Lower lobe of right lung (tissue), 2 donors: Measurements from ENCODE around the gene LRRC61. TPM values are rescaled to one million over a fixed set of nuclear protein-coding genes. Genes with fewer than 3 reads are reported as not detected.

Experiments used
- ATAC-seq, 2 donors: fragments of 200-7000 bp; cut with Tn5 transposase; one replicate each; pipeline ENCODE4 v1.9.1; 2020 to 2022; ENCODE audit warnings: mild to moderate bottlenecking in 2 of 2, moderate library complexity in 2 of 2
- DNase-seq: peaks from one replicate; pipeline ENCODE4 v3.0.0-alpha.2; 2020
- H3K27ac ChIP-seq: fragments of 200-600 bp; one replicate; pipeline ENCODE4 v1.8.0; 2022
- H3K27me3 ChIP-seq: fragments of 200-600 bp; one replicate; pipeline ENCODE4 v1.8.0; 2022; ENCODE audit warnings: low read depth
- H3K36me3 ChIP-seq: fragments of 200-600 bp; one replicate; pipeline ENCODE4 v1.8.0; 2022; ENCODE audit warnings: mild to moderate bottlenecking
- H3K4me1 ChIP-seq: fragments of 200-600 bp; one replicate; pipeline ENCODE4 v1.8.0; 2022
- H3K4me3 ChIP-seq: fragments of 200-600 bp; one replicate; pipeline ENCODE4 v1.8.0; 2022; ENCODE audit warnings: mild to moderate bottlenecking
- H3K9me3 ChIP-seq: fragments of 200-600 bp; one replicate; pipeline ENCODE4 v1.8.0; 2022
- intact Hi-C: fragments of 100-400 bp; cut with DNase I; formaldehyde crosslinking; loops from one replicate; pipeline ENCODE4 v1.11.0; 2022
- total RNA-seq: library from RNA; stranded (reverse); fragmentation: NEBNext Ultra II Directional; extraction: Animal tissue kit (Norgen Biotek cat#: 25700); gene quantifications from one replicate; pipeline ENCODE4 v1.2.1, GENCODE V29; 2021
- TF ChIP-seq, protein P1 (sequence below): fragments of 200-600 bp; IDR thresholded peaks from one replicate; pipeline ENCODE4 v1.8.0; 2022; ENCODE audit warnings: antibody characterized with exemption, mild to moderate bottlenecking
- donor health status: DM: no; HTN: yes; CAD: no; lungs with severe emphysema.

LRRC61 gene
- total RNA-seq, 1 donor from 2014 or later, result 16.2 TPM

- H3K4me3 ChIP-seq, result no peak overlapping the region
- H3K36me3 ChIP-seq, result no peaks in the 10 kb centered on the region
- H3K27ac ChIP-seq, result no peak overlapping the region
- DNase-seq, result no peak
- no peak for ATAC-seq
- H3K4me1 ChIP-seq, result peaks cover 26% of the 10 kb centered on the region
- TF ChIP-seq, protein P1, sequence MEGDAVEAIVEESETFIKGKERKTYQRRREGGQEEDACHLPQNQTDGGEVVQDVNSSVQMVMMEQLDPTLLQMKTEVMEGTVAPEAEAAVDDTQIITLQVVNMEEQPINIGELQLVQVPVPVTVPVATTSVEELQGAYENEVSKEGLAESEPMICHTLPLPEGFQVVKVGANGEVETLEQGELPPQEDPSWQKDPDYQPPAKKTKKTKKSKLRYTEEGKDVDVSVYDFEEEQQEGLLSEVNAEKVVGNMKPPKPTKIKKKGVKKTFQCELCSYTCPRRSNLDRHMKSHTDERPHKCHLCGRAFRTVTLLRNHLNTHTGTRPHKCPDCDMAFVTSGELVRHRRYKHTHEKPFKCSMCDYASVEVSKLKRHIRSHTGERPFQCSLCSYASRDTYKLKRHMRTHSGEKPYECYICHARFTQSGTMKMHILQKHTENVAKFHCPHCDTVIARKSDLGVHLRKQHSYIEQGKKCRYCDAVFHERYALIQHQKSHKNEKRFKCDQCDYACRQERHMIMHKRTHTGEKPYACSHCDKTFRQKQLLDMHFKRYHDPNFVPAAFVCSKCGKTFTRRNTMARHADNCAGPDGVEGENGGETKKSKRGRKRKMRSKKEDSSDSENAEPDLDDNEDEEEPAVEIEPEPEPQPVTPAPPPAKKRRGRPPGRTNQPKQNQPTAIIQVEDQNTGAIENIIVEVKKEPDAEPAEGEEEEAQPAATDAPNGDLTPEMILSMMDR, result no peak
- H3K27me3 ChIP-seq, result no peaks in the 10 kb centered on the region
- H3K9me3 ChIP-seq, result no peaks in the 10 kb centered on the region
- intact Hi-C loops, result no loop called here
Observed at GRCh38 chr7:150380463-150380862, 57.3 kb downstream of the LRRC61 start.

DNA sequence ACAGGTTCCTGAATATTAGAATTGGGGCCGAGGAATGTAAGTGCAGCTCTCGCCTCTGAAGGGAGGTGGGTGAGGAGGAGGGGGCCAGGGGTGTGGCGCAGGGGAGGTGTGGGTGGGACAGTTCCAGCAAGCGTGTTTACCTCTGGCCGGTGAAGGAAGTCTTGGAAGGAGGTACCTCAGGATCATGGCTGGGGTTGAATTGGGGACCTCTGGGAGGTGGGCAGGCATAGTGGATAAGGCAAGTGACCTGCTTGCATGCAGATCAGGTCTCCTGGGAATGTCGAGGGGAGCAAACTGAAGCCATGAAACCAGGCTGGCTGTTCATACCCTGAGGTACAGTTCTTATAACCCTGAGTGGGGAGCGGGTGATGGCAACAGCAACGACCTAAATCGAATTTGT, 57.9 kb downstream of the LRRC61 start:
- DNase-seq, result no peak
- H3K4me3 ChIP-seq, result no peak overlapping the region
- intact Hi-C loops, result no loop called here
- no peaks in the 10 kb centered on the region for H3K9me3 ChIP-seq
- no peak for ATAC-seq
- H3K27me3 ChIP-seq, result no peaks in the 10 kb centered on the region
- peaks cover 24% of the 10 kb centered on the region for H3K4me1 ChIP-seq
- TF ChIP-seq, protein P1, result no peak
- no peak overlapping the region for H3K27ac ChIP-seq
- H3K36me3 ChIP-seq, result no peaks in the 10 kb centered on the region

GRCh38 chr7:150381785-150382122, 58.6 kb downstream of the LRRC61 start:
- Histone ChIP-seq H3K27ac (no peak overlapping the region), H3K9me3 (no peaks in the 10 kb centered on the region), H3K36me3 (no peaks in the 10 kb centered on the region), H3K4me3 (no peak overlapping the region), H3K27me3 (no peaks in the 10 kb centered on the region), H3K4me1 (peaks cover 24% of the 10 kb centered on the region)
- TF ChIP-seq, protein P1, result no peak
- intact Hi-C loops, result no loop called here
- ATAC-seq, result no peak
- DNase-seq, result no peak

GRCh38 chr7:150382123-150382843, 59.1 kb downstream of the LRRC61 start:
- H3K36me3 ChIP-seq, result no peaks in the 10 kb centered on the region
- H3K4me1 ChIP-seq, result peaks cover 22% of the 10 kb centered on the region
- ATAC-seq (no peak), DNase-seq (no peak)
- no peaks in the 10 kb centered on the region for H3K27me3 ChIP-seq
- H3K9me3 ChIP-seq, result no peaks in the 10 kb centered on the region
- TF ChIP-seq, protein P1, result no peak
- no peak overlapping the region for H3K4me3 ChIP-seq
- intact Hi-C loops, result no loop called here
- no peak overlapping the region for H3K27ac ChIP-seq

GRCh38 chr7:150382844-150383225, 59.7 kb downstream of the LRRC61 start:
- intact Hi-C loops, result no loop called here
- Histone ChIP-seq H3K27ac (no peak overlapping the region), H3K9me3 (no peaks in the 10 kb centered on the region), H3K4me3 (no peak overlapping the region), H3K36me3 (no peaks in the 10 kb centered on the region), H3K4me1 (peaks cover 17% of the 10 kb centered on the region), H3K27me3 (no peaks in the 10 kb centered on the region)
- DNase-seq (no peak), ATAC-seq (no peak)
- TF ChIP-seq, protein P1, result no peak
